Activated CD4-positive, CD25-positive, alpha-beta regulatory T cell treated with anti-CD3 and anti-CD28 coated beads, Interleukin-2, amount 50 U/mL, for 72 hours (primary cell): ENCODE results near the gene OR5F1.

Experiments
- DNase-seq: peaks from one replicate; pipeline ENCODE4 v3.0.0; 2021

The OR5F1 gene

DNA sequence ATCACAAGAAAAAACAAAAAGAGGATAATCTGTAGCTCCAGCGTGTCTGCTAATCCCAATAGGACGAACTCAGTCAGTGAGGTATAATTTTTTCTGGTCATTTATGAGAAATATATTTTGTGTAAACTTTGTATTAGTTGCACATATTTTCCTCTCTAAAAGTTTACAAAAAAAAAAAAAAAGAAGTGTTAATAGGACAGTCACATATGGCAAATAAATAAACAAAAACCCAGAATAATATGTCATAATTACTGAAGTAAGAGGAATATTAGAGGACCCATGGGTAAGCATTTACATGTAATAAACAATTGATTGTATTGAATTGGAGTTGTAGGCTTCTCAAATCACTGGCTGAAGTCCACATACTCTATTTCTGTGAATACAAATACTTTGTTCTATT, at the start of gene OR5F1:
TSS of gene OR5F1 (minus strand) at position 101 of the 400 bp plus-strand sequence. CDS start at position 101, 0 bp downstream.
- DNase-seq: no peak

DNA sequence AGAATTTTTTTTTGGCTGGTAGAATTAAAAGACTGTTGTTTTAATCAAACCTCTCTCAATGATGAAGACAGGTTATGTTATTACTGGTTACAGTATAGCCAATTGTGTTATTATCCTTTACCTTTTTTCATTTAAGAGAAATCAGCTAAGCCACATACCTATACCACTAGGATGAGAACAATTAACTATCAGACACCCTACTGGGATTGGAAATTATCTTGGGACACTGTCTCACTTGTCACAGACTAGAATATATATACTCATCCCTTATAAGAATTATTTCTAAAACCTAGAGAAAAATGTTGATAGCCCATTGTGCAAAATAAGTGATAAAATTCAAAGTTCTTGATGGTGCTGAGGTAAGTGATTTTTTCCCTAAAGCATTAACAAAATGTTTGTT, 32.9 kb upstream of the OR5F1 start, which contains the start of gene OR5AS1:
TSS of gene OR5AS1 (plus strand) at position 301 of the 400 bp plus-strand sequence. CDS start 2,765 bp downstream, outside the sequence.
- DNase-seq: no peak

DNA sequence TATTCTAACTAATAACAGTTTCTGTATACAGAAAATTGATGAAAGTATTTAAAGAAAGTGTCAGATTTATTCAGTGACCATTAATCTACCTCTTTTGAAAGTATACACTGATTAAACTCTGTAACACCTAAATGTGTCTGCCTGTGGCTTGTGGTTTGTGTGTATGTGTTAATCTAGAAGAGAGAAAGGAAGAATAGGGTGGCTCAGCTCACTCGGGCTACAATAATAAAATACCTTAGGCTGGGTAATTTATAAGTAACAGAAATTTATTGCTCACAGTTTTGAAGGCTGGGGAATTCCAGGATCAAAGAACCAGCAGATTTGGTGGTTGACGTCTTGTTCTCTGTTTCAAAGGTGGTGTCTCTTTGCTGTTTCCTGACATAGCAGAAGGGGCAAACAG, 19.4 kb upstream of the OR5F1 start:
- no peak for DNase-seq

DNA sequence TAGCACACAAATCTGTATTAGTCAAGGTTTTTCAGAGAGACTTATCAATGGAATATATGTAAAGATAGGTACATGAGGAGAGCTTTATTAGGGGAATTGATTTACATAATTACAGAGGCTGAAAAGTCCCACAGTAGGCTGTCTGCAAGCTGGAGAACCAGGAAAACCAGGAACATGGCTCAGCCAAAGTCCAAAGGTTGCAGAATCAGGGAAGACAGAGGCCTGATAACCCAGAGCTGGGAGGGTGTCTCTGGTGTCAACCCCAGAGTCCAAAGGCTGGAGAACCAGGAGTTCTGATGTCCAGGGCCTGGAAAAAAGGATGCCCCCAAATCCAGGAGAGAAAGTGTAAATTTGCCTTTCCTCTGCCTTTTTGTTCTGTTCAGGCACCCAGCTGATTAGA, 16.3 kb upstream of the OR5F1 start:
- no peak for DNase-seq

DNA sequence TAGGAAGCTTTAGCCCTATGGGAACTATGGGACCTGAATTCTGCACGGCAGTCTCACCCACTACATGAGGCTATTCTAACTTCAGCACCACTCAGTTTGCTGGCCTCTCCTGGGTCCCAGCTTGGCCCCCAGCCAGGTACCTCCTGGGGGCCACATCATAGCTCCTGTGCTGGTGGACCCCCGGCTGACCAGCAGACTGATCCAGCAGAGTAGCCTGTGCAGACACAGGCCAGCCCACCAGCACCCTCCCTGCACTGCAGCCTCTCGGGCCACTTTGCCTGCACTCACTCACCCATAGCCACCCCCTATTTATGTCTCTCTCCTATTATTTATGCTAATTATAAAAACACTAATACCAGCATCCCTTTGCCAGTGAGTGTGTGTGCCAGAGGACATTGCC, 23.5 kb downstream of the OR5F1 start:
- DNase-seq: no peak

DNA sequence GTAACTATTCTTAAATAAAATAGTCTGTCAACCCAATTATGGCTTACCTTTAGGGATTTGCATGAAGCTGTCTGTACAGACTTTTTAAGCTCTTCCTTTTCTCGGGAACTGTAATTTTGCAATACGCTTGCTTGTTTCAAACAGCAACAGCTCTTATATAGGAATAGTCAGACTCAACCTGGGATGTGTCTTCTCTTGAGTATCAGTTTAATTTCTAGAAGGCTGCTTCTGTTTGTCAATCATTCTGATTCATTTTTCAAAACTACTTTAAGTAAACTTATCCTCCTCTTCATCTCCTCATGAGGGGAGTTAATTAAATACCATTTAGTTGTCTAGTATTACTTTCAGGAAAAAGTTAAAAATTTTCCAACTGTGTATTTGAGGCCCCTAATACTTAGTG, 24.6 kb downstream of the OR5F1 start, which contains the start of gene OR10AG1:
TSS of gene OR10AG1 (minus strand) at position 101 of the 400 bp plus-strand sequence. CDS start at position 63, 38 bp downstream.
- DNase-seq: no peak

DNA sequence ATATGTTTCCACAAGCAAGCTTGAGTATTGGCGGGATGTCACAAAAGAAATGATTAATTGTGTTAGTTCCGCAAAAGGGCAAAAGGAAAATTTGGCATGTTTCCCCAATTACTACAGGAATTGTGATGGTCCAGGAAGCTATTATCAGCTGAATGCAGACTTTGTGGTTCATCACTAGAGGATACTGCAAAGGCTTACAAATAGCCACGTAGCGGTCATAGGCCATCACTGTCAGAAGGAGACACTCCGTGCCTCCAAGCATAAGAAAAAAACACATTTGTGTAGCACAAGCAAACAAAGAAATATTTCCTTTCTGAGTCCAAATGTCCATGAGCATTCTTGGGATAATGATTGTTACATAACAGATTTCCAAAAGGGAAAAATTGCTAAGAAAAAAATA, 26.5 kb downstream of the OR5F1 start:
- DNase-seq: no peak

DNA sequence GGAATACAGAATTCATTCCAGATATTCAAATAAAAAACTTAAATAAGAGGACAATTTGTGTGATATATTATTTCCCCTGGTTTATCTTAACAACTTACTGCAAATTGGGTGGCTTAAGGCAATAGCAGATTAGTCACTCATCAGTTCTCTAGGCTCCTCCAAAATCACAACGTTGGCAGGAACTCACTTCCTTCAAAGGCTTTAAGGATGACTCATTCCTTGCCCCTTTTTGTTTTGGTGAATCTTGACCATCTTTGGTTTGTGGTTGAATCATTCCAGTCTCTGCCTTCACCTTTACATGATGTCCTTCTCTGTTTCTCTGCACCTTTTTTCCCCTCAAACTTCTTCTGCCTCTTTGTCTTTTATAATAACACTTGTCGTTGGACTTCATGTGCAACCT, 28.0 kb downstream of the OR5F1 start:
- no peak for DNase-seq

DNA sequence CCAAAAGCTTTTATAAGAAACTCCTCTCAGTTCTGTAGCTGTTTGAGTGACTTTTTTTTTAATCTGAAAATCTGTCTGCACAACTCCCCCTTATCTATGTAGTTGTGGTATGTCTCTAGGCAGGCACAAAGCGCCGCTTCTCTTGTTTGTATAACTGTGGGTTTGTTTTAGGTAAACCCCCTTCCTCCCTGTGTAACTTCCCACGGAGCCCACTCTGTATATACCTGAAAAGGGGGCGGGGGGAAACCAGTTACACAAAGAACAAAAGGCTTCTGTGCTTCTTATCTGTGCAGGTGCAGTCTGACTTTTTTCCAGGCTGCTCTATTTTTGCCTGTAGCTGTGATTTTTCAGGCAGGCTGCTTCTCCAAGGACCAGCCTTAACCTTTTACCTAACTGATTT, 37.9 kb downstream of the OR5F1 start:
- no peak for DNase-seq

DNA sequence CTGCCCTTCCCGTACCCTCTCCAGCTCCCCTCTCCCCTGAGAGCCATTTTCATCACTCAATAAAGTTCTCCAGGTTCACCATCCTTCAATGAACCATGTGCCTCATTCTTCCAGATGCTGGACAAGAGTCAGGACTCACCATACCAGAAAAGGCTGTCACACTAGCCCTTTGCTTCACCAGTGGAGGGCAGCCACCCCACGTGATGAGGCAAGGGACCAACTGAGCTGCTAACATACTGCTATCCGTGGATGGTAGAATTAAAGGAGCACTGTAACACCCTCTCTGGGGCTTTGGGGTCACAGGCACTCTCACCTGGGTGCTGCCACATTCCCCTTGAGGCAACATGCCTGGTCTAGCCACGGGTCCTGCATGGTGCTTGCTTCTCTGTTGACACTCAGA, 45.1 kb downstream of the OR5F1 start:
- no peak for DNase-seq
